CD8-positive, alpha-beta memory T cell (primary cell): ENCODE results near the gene PLIN5. TPM values are rescaled to one million over a fixed set of nuclear protein-coding genes. Genes with fewer than 3 reads are reported as not detected.
"Not testable (repeated sequence)": the region's sequence is repeated elsewhere in the genome, so short reads cannot be mapped to it uniquely, and the experiment has no call there.

ENCODE experiments used
- CTCF ChIA-PET: fragments of 350-600 bp; sonication (Branson Sonifier 250); formaldehyde crosslinking; loops from one replicate; lab custom pipeline; 2021; ENCODE audit warnings: antibody characterized with exemption; lab: Charles Lee
- POLR2A ChIA-PET: fragments of 350-600 bp; sonication (Branson Sonifier 250); formaldehyde crosslinking; loops from one replicate; lab custom pipeline; 2021; ENCODE audit warnings: antibody characterized with exemption; lab: Charles Lee
- DNase-seq, 5 donors: peaks; one replicate each; pipeline versions ENCODE4 v3.0.0 to v3.0.0-alpha.2; 2020 to 2022; ENCODE audit warnings: mixed read lengths in 1 of 5
- H3K27ac ChIP-seq: one replicate; pipeline ENCODE4 v1.7.0; 2013; ENCODE audit warnings: low read depth, mild to moderate bottlenecking, low read length, moderate library complexity
- H3K27me3 ChIP-seq: 2 replicates; pipeline ENCODE4 v1.7.0; 2013; ENCODE audit warnings: low read length, mild to moderate bottlenecking; ENCODE audit not compliant: insufficient read depth, poor library complexity, severe bottlenecking
- H3K36me3 ChIP-seq: 2 replicates; pipeline ENCODE4 v1.7.0; 2013; ENCODE audit warnings: mild to moderate bottlenecking, low read length, moderate library complexity; ENCODE audit not compliant: insufficient read depth
- H3K4me1 ChIP-seq: 2 replicates; pipeline ENCODE4 v1.7.0; 2013; ENCODE audit warnings: mild to moderate bottlenecking, low read length, moderate library complexity; ENCODE audit not compliant: insufficient read depth
- H3K4me3 ChIP-seq: 2 replicates; pipeline ENCODE4 v1.7.0; 2013; ENCODE audit warnings: mild to moderate bottlenecking, low read length
- H3K9me3 ChIP-seq: 2 replicates; pipeline ENCODE4 v1.7.0; 2013; ENCODE audit warnings: mild to moderate bottlenecking, low read length
- H3K27ac Mint-ChIP-seq, 8 donors: one replicate each; pipeline ENCODE4 v1.8.0; 2020 to 2021; ENCODE audit warnings: mixed read lengths in 8 of 8, mild to moderate bottlenecking in 6 of 8, inconsistent platforms in 3 of 8, moderate library complexity in 3 of 8
- H3K27me3 Mint-ChIP-seq, 2 donors: one replicate each; pipeline ENCODE4 v1.8.0; 2020 to 2021; ENCODE audit warnings: mixed read lengths in 2 of 2, mild to moderate bottlenecking in 1 of 2, moderate library complexity in 1 of 2
- H3K36me3 Mint-ChIP-seq, 3 donors: one replicate each; pipeline ENCODE4 v1.8.0; 2020 to 2021; ENCODE audit warnings: mixed read lengths in 3 of 3, inconsistent platforms in 1 of 3, mild to moderate bottlenecking in 1 of 3
- H3K4me1 Mint-ChIP-seq, 3 donors: one replicate each; pipeline ENCODE4 v1.8.0; 2020 to 2021; ENCODE audit warnings: mixed read lengths in 3 of 3, inconsistent platforms in 1 of 3, mild to moderate bottlenecking in 1 of 3
- H3K4me3 Mint-ChIP-seq, 7 donors: one replicate each; pipeline ENCODE4 v1.8.0; 2020 to 2021; ENCODE audit warnings: mixed read lengths in 7 of 7, mild to moderate bottlenecking in 6 of 7, moderate library complexity in 4 of 7, inconsistent platforms in 2 of 7
- H3K9me3 Mint-ChIP-seq, 5 donors: one replicate each; pipeline ENCODE4 v1.8.0; 2020 to 2022; ENCODE audit warnings: mixed read lengths in 5 of 5, mild to moderate bottlenecking in 3 of 5, moderate library complexity in 2 of 5, inconsistent platforms in 1 of 5
- polyA plus RNA-seq: library from polyadenylated mRNA; unstranded; fragments of 300-500 nt; fragmentation: Illumina TruSeq; gene quantifications from one replicate; pipeline ENCODE4 v1.2.3, GENCODE V29; 2021
- total RNA-seq, 2 experiments: library from RNA; stranded (reverse); gene quantifications; one replicate each; pipeline ENCODE4 v1.2.3, GENCODE V29; 2021

Gene PLIN5
- total and polyA plus RNA-seq, 3 experiments from 2014 or later, result 0.29 TPM; not detected in 2

DNA sequence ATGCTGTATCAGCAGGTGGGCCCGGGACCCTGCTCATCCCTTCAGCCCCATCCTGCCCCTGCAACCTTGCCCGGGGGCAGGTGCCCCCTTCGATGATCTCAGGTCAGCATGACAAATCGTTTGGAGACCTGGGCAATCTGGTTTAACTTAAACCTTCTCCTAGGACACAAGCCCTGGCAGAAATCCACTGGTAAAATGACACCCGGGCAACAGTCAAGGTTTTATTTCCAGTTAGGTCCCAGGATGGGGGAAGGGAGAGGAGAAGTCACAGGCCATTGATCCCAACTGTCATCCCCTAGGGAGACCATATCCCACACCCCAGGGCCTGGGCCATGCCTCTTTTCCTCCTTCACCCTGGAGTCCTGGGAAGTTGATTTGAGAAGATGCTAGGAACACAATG, 1.8 kb upstream of the PLIN5 start:
- POLR2A ChIA-PET, result no interaction called here
- Histone ChIP-seq H3K9me3 (no peaks in the 10 kb centered on the region), H3K27me3 (no peaks in the 10 kb centered on the region), H3K27ac (no peak overlapping the region), H3K4me1 (peaks cover 4% of the 10 kb centered on the region), H3K36me3 (no peaks in the 10 kb centered on the region), H3K4me3 (no peak overlapping the region)
- H3K4me1 Mint-ChIP-seq, result peaks cover 4 to 9% (median 5%) of the 10 kb centered on the region in 3 donors
- CTCF ChIA-PET, result interaction anchor here (0.8 kb wide), 1 partner anchor 11 kb away, joined by 3 read pairs; no protein-coding TSS in a partner anchor
- no peaks in the 10 kb centered on the region for H3K36me3 Mint-ChIP-seq
- peaks cover 0 to 4% (median 0%) of the 10 kb centered on the region in 5 donors for H3K9me3 Mint-ChIP-seq
- H3K27me3 Mint-ChIP-seq, result peaks cover 8 to 32% of the 10 kb centered on the region in 2 donors
- H3K4me3 Mint-ChIP-seq, result no peak overlapping the region
- no peak overlapping the region for H3K27ac Mint-ChIP-seq
- no peak for DNase-seq

DNA sequence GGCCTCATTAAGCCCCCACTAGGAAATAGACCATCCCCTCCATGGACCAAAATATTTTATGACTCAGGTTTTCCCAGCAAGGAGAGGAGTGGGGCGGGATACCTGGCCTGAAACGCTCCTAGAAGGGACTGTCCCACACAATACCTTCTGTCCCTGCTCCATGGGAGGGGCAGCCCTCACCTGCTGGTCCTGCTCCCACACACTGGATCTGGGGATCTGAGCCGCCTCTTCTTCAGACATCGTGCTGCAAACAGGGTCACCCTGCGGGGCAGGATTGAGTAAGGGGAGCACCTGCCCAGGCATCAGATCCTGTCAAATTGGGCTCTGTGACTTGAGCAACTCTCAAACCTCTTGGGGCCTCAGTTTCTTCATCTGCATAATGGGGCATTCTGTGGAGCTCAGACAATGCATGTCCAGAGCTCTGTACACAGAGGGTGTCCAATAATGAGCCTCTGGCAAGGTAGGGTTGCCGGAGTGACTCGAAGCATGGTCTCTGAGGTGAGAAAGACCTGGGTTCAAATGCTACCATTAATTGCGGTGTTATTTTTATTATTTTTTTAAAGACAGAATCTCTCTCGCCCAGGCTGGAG, 1.1 kb downstream of the PLIN5 start:
- Histone ChIP-seq H3K4me3 (no peak overlapping the region), H3K27me3 (no peaks in the 10 kb centered on the region), H3K27ac (no peak overlapping the region), H3K9me3 (no peaks in the 10 kb centered on the region), H3K36me3 (no peaks in the 10 kb centered on the region), H3K4me1 (peaks cover 4% of the 10 kb centered on the region)
- Mint-ChIP-seq H3K4me1 (peaks cover 4 to 5% (median 4%) of the 10 kb centered on the region in 3 donors), H3K36me3 (no peaks in the 10 kb centered on the region), H3K27me3 (peaks cover 7 to 17% of the 10 kb centered on the region in 2 donors), H3K9me3 (no peaks in the 10 kb centered on the region), H3K4me3 (no peak overlapping the region), H3K27ac (no peak overlapping the region)
- ChIA-PET POLR2A (no interaction called here), CTCF (no interaction called here)
- no peak for DNase-seq

DNA sequence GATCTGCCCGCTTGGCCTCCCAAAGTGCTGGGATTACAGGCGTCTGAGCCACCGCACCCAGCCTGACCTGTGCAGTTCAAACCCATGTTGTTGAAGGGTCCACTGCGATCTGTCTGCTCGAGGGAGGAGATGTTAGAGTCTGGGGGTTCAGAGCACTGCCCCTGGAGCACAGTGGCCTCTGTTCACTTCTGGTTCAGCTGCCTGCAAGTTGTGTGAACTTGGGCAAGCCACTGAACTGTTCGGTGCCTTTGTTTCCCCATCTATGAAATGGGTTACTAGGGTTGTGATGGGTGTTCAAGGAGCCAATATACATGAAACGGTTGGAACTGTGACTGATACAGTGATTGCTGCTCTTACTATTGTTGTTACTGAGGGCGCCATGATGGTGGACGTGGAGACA, 1.7 kb downstream of the PLIN5 start:
- Histone ChIP-seq H3K9me3 (no peaks in the 10 kb centered on the region), H3K4me1 (peaks cover 4% of the 10 kb centered on the region), H3K4me3 (no peak overlapping the region), H3K27me3 (no peaks in the 10 kb centered on the region), H3K36me3 (no peaks in the 10 kb centered on the region), H3K27ac (no peak overlapping the region)
- no peak overlapping the region for H3K27ac Mint-ChIP-seq
- H3K4me1 Mint-ChIP-seq, result peaks cover 4 to 5% (median 4%) of the 10 kb centered on the region in 3 donors
- no peaks in the 10 kb centered on the region for H3K36me3 Mint-ChIP-seq
- CTCF ChIA-PET, result no interaction called here
- no peak overlapping the region for H3K4me3 Mint-ChIP-seq
- H3K9me3 Mint-ChIP-seq, result no peaks in the 10 kb centered on the region
- POLR2A ChIA-PET, result no interaction called here
- no peak for DNase-seq
- H3K27me3 Mint-ChIP-seq, result peaks cover 7 to 13% of the 10 kb centered on the region in 2 donors

DNA sequence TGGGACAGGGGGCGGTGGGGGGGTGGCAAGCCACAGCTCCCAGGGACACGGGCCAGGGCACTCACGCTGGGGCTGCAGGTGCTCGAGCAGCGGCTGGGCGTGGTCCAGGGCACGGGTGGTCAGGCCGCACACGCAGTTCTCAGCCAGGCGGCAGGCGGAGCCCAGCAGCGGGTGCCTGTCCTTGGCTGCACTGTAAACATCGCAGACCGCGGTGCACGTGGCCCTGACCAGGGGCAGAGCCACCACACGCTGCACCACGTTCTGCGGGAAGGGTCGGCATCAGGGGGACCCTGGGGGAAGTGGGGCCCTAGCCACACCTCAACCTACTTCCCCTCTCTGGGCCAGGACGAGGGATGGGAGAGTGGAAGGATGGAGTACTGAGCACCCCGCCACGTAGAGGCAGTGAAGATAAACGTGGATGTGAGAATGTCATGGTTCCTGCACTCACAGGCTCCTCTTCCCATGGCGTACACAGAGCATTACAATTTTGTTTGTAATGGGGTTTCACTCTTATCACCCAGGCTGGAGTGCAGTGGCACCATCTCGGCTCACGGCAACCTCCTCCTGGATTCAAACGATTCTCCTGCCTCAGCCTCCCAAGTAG, 3.4 kb downstream of the PLIN5 start:
- CTCF ChIA-PET, result no interaction called here
- H3K27me3 Mint-ChIP-seq, result peaks cover 5 to 7% of the 10 kb centered on the region in 2 donors

DNA sequence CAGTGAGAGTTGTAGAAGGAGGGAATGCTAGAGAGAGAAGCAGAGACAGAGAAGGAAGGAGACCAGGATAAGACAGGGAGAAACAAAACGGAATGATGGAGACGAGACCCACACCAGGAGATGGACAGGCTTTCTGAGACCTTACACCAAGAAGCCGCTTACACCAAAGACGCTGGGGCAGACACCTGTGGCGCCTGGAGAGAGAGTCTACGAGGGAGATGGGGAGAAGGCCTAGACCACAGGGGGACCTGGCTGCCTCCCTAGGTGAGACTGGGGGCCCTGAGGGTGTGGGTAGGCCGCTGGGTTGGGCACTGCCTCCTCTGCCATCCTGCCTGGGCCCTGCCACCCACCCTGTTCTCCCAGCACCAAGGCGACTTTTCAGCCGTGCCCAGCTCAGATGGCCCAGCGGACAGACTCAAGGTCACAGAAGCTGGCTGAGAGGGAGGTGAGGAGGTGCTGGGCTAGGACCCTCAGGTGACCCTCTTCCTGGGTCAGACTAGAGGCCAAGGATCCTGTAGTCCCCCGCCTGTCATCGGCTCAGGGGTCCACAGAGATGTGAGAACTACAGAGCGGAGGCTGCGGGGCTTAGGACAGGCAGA, 5.0 kb downstream of the PLIN5 start:
- ChIA-PET POLR2A (no interaction called here), CTCF (no interaction called here)
- H3K36me3 Mint-ChIP-seq, result no peaks in the 10 kb centered on the region
- Histone ChIP-seq H3K4me1 (no peaks in the 10 kb centered on the region), H3K4me3 (no peak overlapping the region), H3K27ac (no peak overlapping the region), H3K9me3 (no peaks in the 10 kb centered on the region), H3K36me3 (no peaks in the 10 kb centered on the region), H3K27me3 (no peaks in the 10 kb centered on the region)
- DNase-seq, result no peak
- peaks cover 0 to 2% (median 0%) of the 10 kb centered on the region in 3 donors for H3K4me1 Mint-ChIP-seq
- H3K27ac Mint-ChIP-seq, result no peak overlapping the region
- no peaks in the 10 kb centered on the region for H3K9me3 Mint-ChIP-seq
- H3K4me3 Mint-ChIP-seq, result no peak overlapping the region
- H3K27me3 Mint-ChIP-seq, result peaks cover 0 to 4% of the 10 kb centered on the region in 2 donors

More for the DNA sequence above, 3.4 kb downstream of the PLIN5 start:
- Mint-ChIP-seq H3K27ac (no peak overlapping the region), H3K4me3 (no peak overlapping the region), H3K9me3 (no peaks in the 10 kb centered on the region), H3K4me1 (peaks cover 4 to 5% (median 4%) of the 10 kb centered on the region in 3 donors), H3K36me3 (no peaks in the 10 kb centered on the region)
- no peaks in the 10 kb centered on the region for H3K27me3 ChIP-seq
- H3K36me3 ChIP-seq, result no peaks in the 10 kb centered on the region
- DNase-seq, result no peak
- no peaks in the 10 kb centered on the region for H3K9me3 ChIP-seq
- H3K4me3 ChIP-seq, result no peak overlapping the region
- H3K27ac ChIP-seq, result no peak overlapping the region
- H3K4me1 ChIP-seq, result peaks cover 4% of the 10 kb centered on the region
- POLR2A ChIA-PET, result no interaction called here

DNA sequence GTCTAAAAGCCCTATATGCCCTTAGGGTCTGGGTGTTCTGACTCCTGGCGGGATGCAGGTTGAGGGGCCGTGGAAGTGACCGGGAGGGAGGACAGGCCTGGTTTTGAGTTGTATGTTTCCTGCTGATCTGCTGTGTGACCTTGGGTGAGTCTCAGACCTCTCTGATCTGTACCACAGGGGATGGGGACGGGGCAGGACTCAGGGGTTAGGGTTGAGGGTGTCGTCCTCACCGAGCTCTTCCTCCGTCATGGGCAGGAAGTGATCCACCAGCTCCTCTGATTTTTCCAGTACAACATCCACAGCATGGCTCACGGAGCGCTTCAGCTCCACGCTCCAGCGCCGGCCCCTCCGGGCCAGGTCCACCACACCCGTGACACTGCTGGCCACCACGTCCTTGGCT, 6.2 kb downstream of the PLIN5 start:
- Mint-ChIP-seq H3K36me3 (no peaks in the 10 kb centered on the region), H3K4me3 (no peak overlapping the region)
- CTCF ChIA-PET, result no interaction called here

DNA sequence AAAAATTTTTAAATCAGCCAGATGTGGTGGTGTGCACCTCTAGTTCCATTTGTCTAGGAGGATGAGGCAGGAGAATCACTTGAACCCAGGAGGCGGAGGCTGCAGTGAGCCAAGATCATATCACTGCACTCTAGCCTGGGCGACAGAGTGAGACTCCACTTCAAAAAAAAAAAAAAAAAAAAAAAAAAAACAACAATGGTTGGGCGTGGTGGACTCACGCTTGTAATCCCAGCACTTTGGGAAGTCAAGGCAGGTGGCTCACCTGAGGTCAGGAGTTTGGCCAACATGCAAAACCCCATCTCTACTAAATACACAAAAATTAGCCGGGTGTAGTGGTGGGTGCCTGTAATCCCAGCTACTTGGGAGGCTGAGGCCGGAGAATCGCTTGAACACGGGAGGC, 7.6 kb downstream of the PLIN5 start:
- POLR2A ChIA-PET, result not testable (repeated sequence)

More for the DNA sequence above, 6.2 kb downstream of the PLIN5 start:
- Mint-ChIP-seq H3K9me3 (no peaks in the 10 kb centered on the region), H3K27ac (no peak overlapping the region), H3K27me3 (peaks cover 0 to 4% of the 10 kb centered on the region in 2 donors), H3K4me1 (no peaks in the 10 kb centered on the region)
- Histone ChIP-seq H3K9me3 (no peaks in the 10 kb centered on the region), H3K4me1 (no peaks in the 10 kb centered on the region), H3K27me3 (no peaks in the 10 kb centered on the region), H3K36me3 (no peaks in the 10 kb centered on the region), H3K4me3 (no peak overlapping the region), H3K27ac (no peak overlapping the region)
- POLR2A ChIA-PET, result no interaction called here
- DNase-seq, result no peak

DNA sequence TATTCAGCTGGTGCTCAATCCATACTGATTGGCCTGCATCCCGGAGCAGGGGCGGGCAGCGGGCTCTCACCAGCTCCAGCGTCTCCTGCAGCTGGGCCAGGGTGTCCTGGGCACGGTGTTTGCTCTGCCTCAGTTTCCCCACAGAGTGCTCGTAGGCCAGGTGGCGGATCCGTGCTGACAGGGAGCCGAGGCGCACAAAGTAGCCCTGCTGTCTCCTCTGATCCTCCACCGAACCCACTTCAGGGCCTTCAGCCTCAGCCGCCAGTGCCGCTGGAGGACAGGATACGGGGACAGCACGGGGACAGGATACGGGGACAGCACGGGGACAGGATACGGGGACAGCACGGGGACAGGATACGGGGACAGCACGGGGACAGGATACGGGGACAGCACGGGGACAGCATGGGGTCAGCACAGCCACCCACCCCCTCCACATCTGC, 9.4 kb downstream of the PLIN5 start:
- no peaks in the 10 kb centered on the region for H3K36me3 ChIP-seq
- H3K4me1 ChIP-seq, result no peaks in the 10 kb centered on the region
- peaks cover 0 to 9% of the 10 kb centered on the region in 2 donors for H3K27me3 Mint-ChIP-seq
- DNase-seq, result no peak
- H3K9me3 ChIP-seq, result no peaks in the 10 kb centered on the region
- H3K4me1 Mint-ChIP-seq, result no peaks in the 10 kb centered on the region
- H3K9me3 Mint-ChIP-seq, result no peaks in the 10 kb centered on the region
- ChIA-PET CTCF (interaction anchor here (0.6 to 1.8 kb wide), 8 partner anchors 9 to 278 kb away, joined by 3 to 11 read pairs (median 4); partner anchors contain the start of genes PLIN5 and YJU2), POLR2A (no interaction called here)
- no peak overlapping the region for H3K4me3 Mint-ChIP-seq
- no peak overlapping the region for H3K4me3 ChIP-seq
- no peaks in the 10 kb centered on the region for H3K36me3 Mint-ChIP-seq
- H3K27me3 ChIP-seq, result no peaks in the 10 kb centered on the region
- no peak overlapping the region for H3K27ac ChIP-seq
- H3K27ac Mint-ChIP-seq, result peak overlapping the region in 1 of 8 donors; percentile 47

More for the DNA sequence above, 7.6 kb downstream of the PLIN5 start:
- not testable (repeated sequence) for H3K4me1 Mint-ChIP-seq, H3K27ac Mint-ChIP-seq, H3K27ac ChIP-seq, H3K4me3 ChIP-seq, H3K9me3 Mint-ChIP-seq, H3K36me3 ChIP-seq, H3K4me1 ChIP-seq, H3K4me3 Mint-ChIP-seq, H3K27me3 ChIP-seq, H3K27me3 Mint-ChIP-seq, H3K36me3 Mint-ChIP-seq, DNase-seq, H3K9me3 ChIP-seq
- CTCF ChIA-PET, result interaction anchor here (1.3 kb wide), 1 partner anchor 260 kb away, joined by 3 read pairs; no protein-coding TSS in a partner anchor
